PC-9 (cell line): ENCODE data around the gene DLD. TPM values are rescaled to one million over a fixed set of nuclear protein-coding genes. Genes with fewer than 3 reads are reported as not detected.

ENCODE experiments used
- BruUV-seq: library from RNA; stranded (reverse); fragments of 400-500 nt; replicated peaks from 2 replicates; lab custom pipeline; 2021; lab: Mats Ljungman, UMichigan
- CTCF ChIA-PET: fragments of 300-600 bp; sonication (Branson Sonifier 250); formaldehyde crosslinking; loops from one replicate; lab custom pipeline; 2022; ENCODE audit warnings: antibody characterized with exemption; lab: Charles Lee
- POLR2A ChIA-PET: fragments of 300-600 bp; sonication (Branson Sonifier 250); formaldehyde crosslinking; loops from one replicate; lab custom pipeline; 2022; ENCODE audit warnings: antibody characterized with exemption; ENCODE audit not compliant: unreplicated experiment; lab: Charles Lee
- DNase-seq, 2 experiments: peaks; one replicate each; pipeline versions ENCODE4 v3.0.0 to v3.0.0-alpha.2; 2015 to 2022; ENCODE audit warnings: mixed read lengths in 1 of 2
- H2AFZ ChIP-seq: fragments of 200-600 bp; sonication (generic); 2 replicates; pipeline ENCODE4 v1.8.1; 2017; ENCODE audit warnings: antibody characterized with exemption
- H3F3A ChIP-seq: fragments of 200-600 bp; sonication (generic); 2 replicates; pipeline ENCODE4 v1.8.1; 2017; ENCODE audit warnings: antibody characterized with exemption, mild to moderate bottlenecking, low read depth; ENCODE audit not compliant: insufficient read depth
- H3K27ac ChIP-seq: fragments of 200-600 bp; sonication (generic); 2 replicates; pipeline ENCODE4 v1.6.1; 2016; ENCODE audit warnings: mixed run types
- H3K27me3 ChIP-seq: fragments of 200-600 bp; sonication (generic); 2 replicates; pipeline ENCODE4 v1.6.1; 2016; ENCODE audit warnings: low read depth, mixed run types; ENCODE audit not compliant: insufficient read depth
- H3K36me3 ChIP-seq: fragments of 200-600 bp; sonication (generic); 2 replicates; pipeline ENCODE4 v1.6.1; 2016; ENCODE audit warnings: low read depth, mixed run types
- H3K4me1 ChIP-seq: fragments of 200-600 bp; sonication (generic); replicated peaks from 2 replicates; pipeline ENCODE4 v1.6.1; 2016; ENCODE audit warnings: mixed run types; ENCODE audit not compliant: insufficient read depth
- H3K4me2 ChIP-seq: fragments of 200-600 bp; sonication (generic); 2 replicates; pipeline ENCODE4 v1.6.1; 2017; ENCODE audit warnings: mixed run types
- H3K4me3 ChIP-seq: fragments of 200-600 bp; sonication (generic); 2 replicates; pipeline ENCODE4 v1.6.1; 2016; ENCODE audit warnings: mixed run types
- H3K79me2 ChIP-seq: fragments of 200-600 bp; sonication (generic); 2 replicates; pipeline ENCODE4 v1.6.1; 2017; ENCODE audit warnings: low read depth, mixed run types
- H3K9me2 ChIP-seq: fragments of 200-600 bp; sonication (generic); 2 replicates; pipeline ENCODE4 v1.8.1; 2017; ENCODE audit warnings: mild to moderate bottlenecking; ENCODE audit not compliant: insufficient read depth
- H3K9me3 ChIP-seq: fragments of 200-600 bp; sonication (generic); 2 replicates; pipeline ENCODE4 v1.8.1; 2016; ENCODE audit warnings: low read depth; ENCODE audit not compliant: insufficient read depth
- H4K20me1 ChIP-seq: fragments of 200-600 bp; sonication (generic); 2 replicates; pipeline ENCODE4 v1.8.1; 2017; ENCODE audit not compliant: insufficient read depth
- CTCF ChIP-seq: fragments of 200-600 bp; sonication (generic); conservative IDR thresholded peaks from 2 replicates; pipeline ENCODE4 v1.6.1; 2017; ENCODE audit warnings: mixed run types, antibody characterized with exemption, mild to moderate bottlenecking, moderate library complexity
- EZH2 ChIP-seq: fragments of 200-600 bp; sonication (generic); IDR thresholded peaks from 2 replicates; pipeline ENCODE4 v1.8.0; 2017; ENCODE audit warnings: antibody characterized with exemption, low read depth
- intact Hi-C: fragments of 100-400 bp; cut with micrococcal nuclease; formaldehyde crosslinking; loops from one replicate; pipeline ENCODE4 v1.10.0; 2022; ENCODE audit not compliant: unreplicated experiment
- total RNA-seq: library from RNA; stranded (reverse); gene quantifications from 2 replicates; pipeline ENCODE4 v1.2.3, GENCODE V29; 2021

DLD gene
- total RNA-seq, 1 experiment from 2014 or later = 157 TPM

GRCh38 chr7:107922886-107923285 is 31.9 kb downstream of the DLD start:
- peaks cover 69% of the 10 kb centered on the region for H3K36me3 ChIP-seq
- TF ChIP-seq CTCF (no peak), EZH2 (no peak)
- no peaks in the 10 kb centered on the region for H3K9me3 ChIP-seq
- peaks cover 3% of the 10 kb centered on the region; the same call in 1 of the 2 replicates for H4K20me1 ChIP-seq
- H3K27me3 ChIP-seq = no peaks in the 10 kb centered on the region
- no peaks in the 10 kb centered on the region for H3K4me1 ChIP-seq
- POLR2A ChIA-PET = interaction anchor here (0.5 to 0.6 kb wide), 2 partner anchors 30 to 167 kb away, joined by 3 read pairs; no protein-coding TSS in a partner anchor
- no peak for DNase-seq
- no peak overlapping the region for H3K4me3 ChIP-seq
- no peaks in the 10 kb centered on the region for H3K79me2 ChIP-seq
- CTCF ChIA-PET = no interaction called here
- intact Hi-C loops = no loop called here
- no peak overlapping the region for H2AFZ ChIP-seq
- peaks cover 37% of the 10 kb centered on the region for H3F3A ChIP-seq
- H3K4me2 ChIP-seq = no peak overlapping the region
- no peaks in the 10 kb centered on the region for H3K9me2 ChIP-seq
- no TSS peak for BruUV-seq
- no peak overlapping the region for H3K27ac ChIP-seq

- peaks cover 62% of the 10 kb centered on the region for H3K36me3 ChIP-seq
- peaks cover 3% of the 10 kb centered on the region; the same call in 1 of the 2 replicates for H4K20me1 ChIP-seq
- intact Hi-C loops = loop anchor here (5.0 kb wide), 2 partner anchors 52 to 1673 kb away; no protein-coding TSS in a partner anchor
- no TSS peak for BruUV-seq
- DNase-seq = no peak
- H3F3A ChIP-seq = peaks cover 42% of the 10 kb centered on the region
- H3K4me3 ChIP-seq = no peak overlapping the region
- peak overlapping the region; percentile 14; the same call in 1 of the 2 replicates for H3K27ac ChIP-seq
- CTCF ChIA-PET = no interaction called here
- TF ChIP-seq CTCF (no peak), EZH2 (no peak)
- H3K27me3 ChIP-seq = no peaks in the 10 kb centered on the region
- no peaks in the 10 kb centered on the region for H3K9me2 ChIP-seq
- H3K4me2 ChIP-seq = no peak overlapping the region
- no peaks in the 10 kb centered on the region for H3K9me3 ChIP-seq
- H2AFZ ChIP-seq = no peak overlapping the region
- no peaks in the 10 kb centered on the region for H3K4me1 ChIP-seq
- POLR2A ChIA-PET = interaction anchor here (0.5 kb wide), 1 partner anchor 74 kb away, joined by 4 read pairs; no protein-coding TSS in a partner anchor
- H3K79me2 ChIP-seq = no peaks in the 10 kb centered on the region
These were observed 34.0 kb downstream of the DLD start for GRCh38 chr7:107924841-107925504.

DNA sequence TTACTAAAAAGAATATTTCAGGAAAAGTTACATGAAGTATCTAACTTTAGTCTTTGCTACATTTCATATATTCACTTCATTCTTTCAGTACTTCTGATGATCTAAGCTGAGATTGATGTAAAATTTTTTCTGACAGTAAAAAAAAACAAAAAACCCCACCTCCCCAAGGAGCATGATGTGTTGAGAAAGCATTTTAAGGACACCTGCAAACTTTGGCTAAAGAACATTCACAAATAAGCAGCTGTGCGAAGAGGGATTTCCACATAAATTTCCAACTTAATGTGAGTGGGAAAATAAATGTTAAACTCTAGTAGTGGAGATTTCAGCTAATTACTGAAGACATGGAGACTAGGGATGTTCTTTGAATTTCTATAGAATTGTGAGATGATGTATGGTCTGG is 35.5 kb downstream of the DLD start:
- no peak for TF ChIP-seq EZH2
- no peak for TF ChIP-seq CTCF

More for the DNA sequence above, 35.5 kb downstream of the DLD start:
- Histone ChIP-seq H3K27ac (peak overlapping the region; percentile 14; the same call in 1 of the 2 replicates), H3K4me1 (no peaks in the 10 kb centered on the region), H4K20me1 (no peaks in the 10 kb centered on the region; the same call in 1 of the 2 replicates), H3K4me2 (no peak overlapping the region), H3K79me2 (no peaks in the 10 kb centered on the region), H3K27me3 (no peaks in the 10 kb centered on the region), H3K36me3 (peaks cover 56% of the 10 kb centered on the region), H3K9me3 (no peaks in the 10 kb centered on the region), H3F3A (peaks cover 40% of the 10 kb centered on the region), H3K4me3 (no peak overlapping the region), H2AFZ (no peak overlapping the region), H3K9me2 (no peaks in the 10 kb centered on the region)
- ChIA-PET POLR2A (no interaction called here), CTCF (no interaction called here)
- DNase-seq = no peak
- intact Hi-C loops = loop anchor here (5.0 kb wide), 2 partner anchors 51 to 1674 kb away; no protein-coding TSS in a partner anchor
- no TSS peak for BruUV-seq
